Stomach (tissue), 9 donors: ENCODE data around the gene PIK3CB. TPM values are rescaled to one million over a fixed set of nuclear protein-coding genes. Genes with fewer than 3 reads are reported as not detected.

ENCODE experiments used
- DNase-seq, 2 donors: peaks; one replicate each; pipeline versions ENCODE4 v3.0.0 to v3.0.0-alpha.2; 2013 to 2019
- H3K27ac ChIP-seq, 5 donors: fragments of 200-600 bp in 4 of 5; sonication (generic) in 4 of 5; one replicate each; pipeline ENCODE4 v1.5.1; 2013 to 2019; ENCODE audit warnings: mild to moderate bottlenecking in 1 of 5, moderate library complexity in 1 of 5
- H3K27me3 ChIP-seq, 3 donors: fragments of 200-600 bp; sonication (generic); one replicate each; pipeline ENCODE4 v1.5.1; 2017 to 2019; ENCODE audit warnings: mixed run types in 1 of 3
- H3K36me3 ChIP-seq, 4 donors: fragments of 200-600 bp; sonication (generic); 1 replicate in 3 of 4; 2 replicates in 1 of 4; pipeline ENCODE4 v1.5.1; 2016 to 2019
- H3K4me1 ChIP-seq, 4 donors: fragments of 200-600 bp; sonication (generic); one replicate each; pipeline ENCODE4 v1.5.1; 2016 to 2019
- H3K4me3 ChIP-seq, 4 donors: fragments of 200-600 bp; sonication (generic) in 3 of 4; one replicate each; pipeline ENCODE4 v1.5.1; 2016 to 2019; ENCODE audit warnings: mild to moderate bottlenecking in 1 of 4
- H3K9me3 ChIP-seq, 4 donors: fragments of 200-600 bp; sonication (generic); one replicate each; pipeline ENCODE4 v1.5.1; 2016 to 2019
- EP300 ChIP-seq: sonication (generic); formaldehyde crosslinking; IDR thresholded peaks from one replicate; pipeline ENCODE4 v1.6.1; 2017; ENCODE audit warnings: antibody characterized with exemption
- POLR2A ChIP-seq, 4 donors: fragments of 450-650 bp; IDR thresholded peaks; one replicate each; pipeline ENCODE4 v1.6.1; 2016; ENCODE audit warnings: antibody characterized with exemption in 4 of 4, control low read depth in 2 of 4, mild to moderate bottlenecking in 1 of 4, moderate library complexity in 1 of 4
- POLR2AphosphoS5 ChIP-seq, 3 donors: sonication (generic); formaldehyde crosslinking; IDR thresholded peaks; one replicate each; pipeline ENCODE4 v1.6.1; 2016; ENCODE audit warnings: antibody characterized with exemption in 3 of 3
- WGBS, 5 donors: extraction: QIAGEN DNeasy Blood & Tissue Kit in 3 of 5; methylation state at CpG; one replicate each; pipeline versions ENCODE4 v1.1.5 to v1.1.7; 2013 to 2018; 5-methylcytosine and 5-hydroxymethylcytosine counted together
- intact Hi-C: fragments of 100-400 bp; cut with DNase I; formaldehyde crosslinking; loops from one replicate; pipeline ENCODE4 v1.15.1; 2023; ENCODE audit warnings: low total_unique reads
- polyA plus RNA-seq, 3 donors: library from polyadenylated mRNA; stranded (reverse); fragments of 200-250 nt; gene quantifications; one replicate each; pipeline ENCODE4 v1.2.3, GENCODE V29; 2013
- total RNA-seq, 5 donors: library from RNA; depleted of rRNA; stranded (reverse); fragments of >200 nt; gene quantifications; one replicate each; pipeline versions ENCODE4 v1.1.0 to v1.2.3, GENCODE V29; 2014 to 2016
- TF ChIP-seq, protein P1 (sequence below), 7 experiments: fragments of 450-650 bp in 4 of 7; fragments of 200-600 bp in 3 of 7; sonication (generic) in 3 of 7; IDR thresholded peaks; one replicate each; pipeline ENCODE4 v1.5.1; 2016 to 2019; ENCODE audit warnings: antibody characterized with exemption in 7 of 7, control low read depth in 2 of 7, mild to moderate bottlenecking in 1 of 7
- donor health status: healthy with polysubstance abuse.
- donor health status: Bipolar disorder and iron deficiency.
- donor health status: healthy.

PIK3CB gene
- total and polyA plus RNA-seq, 8 donors: 2.9 to 43.7 (median 9.2) TPM

GRCh38 chr3:138875754-138876664, 41.3 kb upstream of the PIK3CB start:
- H3K36me3 ChIP-seq: no peaks in the 10 kb centered on the region
- peaks cover 0 to 8% (median 5%) of the 10 kb centered on the region in 4 donors for H3K9me3 ChIP-seq
- TF ChIP-seq, protein P1, sequence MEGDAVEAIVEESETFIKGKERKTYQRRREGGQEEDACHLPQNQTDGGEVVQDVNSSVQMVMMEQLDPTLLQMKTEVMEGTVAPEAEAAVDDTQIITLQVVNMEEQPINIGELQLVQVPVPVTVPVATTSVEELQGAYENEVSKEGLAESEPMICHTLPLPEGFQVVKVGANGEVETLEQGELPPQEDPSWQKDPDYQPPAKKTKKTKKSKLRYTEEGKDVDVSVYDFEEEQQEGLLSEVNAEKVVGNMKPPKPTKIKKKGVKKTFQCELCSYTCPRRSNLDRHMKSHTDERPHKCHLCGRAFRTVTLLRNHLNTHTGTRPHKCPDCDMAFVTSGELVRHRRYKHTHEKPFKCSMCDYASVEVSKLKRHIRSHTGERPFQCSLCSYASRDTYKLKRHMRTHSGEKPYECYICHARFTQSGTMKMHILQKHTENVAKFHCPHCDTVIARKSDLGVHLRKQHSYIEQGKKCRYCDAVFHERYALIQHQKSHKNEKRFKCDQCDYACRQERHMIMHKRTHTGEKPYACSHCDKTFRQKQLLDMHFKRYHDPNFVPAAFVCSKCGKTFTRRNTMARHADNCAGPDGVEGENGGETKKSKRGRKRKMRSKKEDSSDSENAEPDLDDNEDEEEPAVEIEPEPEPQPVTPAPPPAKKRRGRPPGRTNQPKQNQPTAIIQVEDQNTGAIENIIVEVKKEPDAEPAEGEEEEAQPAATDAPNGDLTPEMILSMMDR (IDR thresholded peaks at IDR 0.05): no peak
- TF ChIP-seq POLR2A (IDR thresholded peaks at IDR 0.05) (no peak), EP300 (no peak), POLR2AphosphoS5 (IDR thresholded peaks at IDR 0.05) (no peak)
- WGBS, 5 donors: 62 to 81% (median 75%) methylated on average over 12 of the region's 12 CpGs
- H3K27ac ChIP-seq: peak overlapping the region in 2 of 5 donors; percentile 27 to 68
- no peak for DNase-seq
- intact Hi-C loops: no loop called here
- H3K4me3 ChIP-seq: no peak overlapping the region
- no peaks in the 10 kb centered on the region for H3K27me3 ChIP-seq
- H3K4me1 ChIP-seq: peaks cover 0 to 4% (median 0%) of the 10 kb centered on the region in 4 donors

DNA sequence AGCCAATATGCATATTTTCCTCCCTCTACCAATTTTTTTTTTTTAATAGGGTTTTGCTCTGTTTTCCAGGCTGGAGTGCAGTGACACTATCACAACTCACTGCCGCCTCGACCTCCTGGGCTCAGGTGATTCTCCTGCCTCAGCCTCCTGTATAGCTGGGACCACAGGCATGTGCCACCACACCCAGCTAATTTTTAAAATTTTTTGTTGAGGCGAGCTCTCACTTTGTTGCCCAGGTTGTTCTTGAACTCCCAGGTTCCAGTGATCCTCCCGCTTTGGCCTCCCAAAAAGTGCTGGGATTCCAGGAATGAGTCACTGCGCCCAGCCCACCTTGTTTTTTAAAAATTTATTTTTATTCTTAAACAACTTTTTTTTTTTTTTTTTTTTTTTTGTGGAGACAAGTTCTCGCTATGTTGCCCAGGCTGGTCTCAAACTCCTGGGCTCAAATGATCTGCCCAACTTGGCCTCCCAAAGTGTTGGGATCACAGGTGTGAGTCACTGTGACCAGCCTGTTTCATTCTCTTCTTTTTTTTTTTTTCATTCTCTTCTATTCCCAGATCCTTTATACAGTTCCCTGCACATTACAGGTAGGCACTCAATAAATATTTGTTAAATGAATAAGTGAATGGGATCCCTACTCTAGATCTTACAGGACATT, 40.5 kb upstream of the PIK3CB start:
- intact Hi-C loops: no loop called here
- H3K4me1 ChIP-seq: no peaks in the 10 kb centered on the region
- H3K9me3 ChIP-seq: peaks cover 0 to 8% (median 5%) of the 10 kb centered on the region in 4 donors
- H3K27me3 ChIP-seq: no peaks in the 10 kb centered on the region
- H3K4me3 ChIP-seq: no peak overlapping the region
- 91 to 97% (median 97%) methylated on average over 5 to 6 of the region's 6 CpGs for WGBS, 5 donors
- H3K36me3 ChIP-seq: no peaks in the 10 kb centered on the region
- DNase-seq: no peak
- TF ChIP-seq POLR2AphosphoS5 (IDR thresholded peaks at IDR 0.05): no peak
- TF ChIP-seq, protein P1 (IDR thresholded peaks at IDR 0.05): no peak
- TF ChIP-seq POLR2A (IDR thresholded peaks at IDR 0.05): no peak
- TF ChIP-seq EP300: no peak
- H3K27ac ChIP-seq: peak overlapping the region in 2 of 5 donors; percentile 27 to 68

DNA sequence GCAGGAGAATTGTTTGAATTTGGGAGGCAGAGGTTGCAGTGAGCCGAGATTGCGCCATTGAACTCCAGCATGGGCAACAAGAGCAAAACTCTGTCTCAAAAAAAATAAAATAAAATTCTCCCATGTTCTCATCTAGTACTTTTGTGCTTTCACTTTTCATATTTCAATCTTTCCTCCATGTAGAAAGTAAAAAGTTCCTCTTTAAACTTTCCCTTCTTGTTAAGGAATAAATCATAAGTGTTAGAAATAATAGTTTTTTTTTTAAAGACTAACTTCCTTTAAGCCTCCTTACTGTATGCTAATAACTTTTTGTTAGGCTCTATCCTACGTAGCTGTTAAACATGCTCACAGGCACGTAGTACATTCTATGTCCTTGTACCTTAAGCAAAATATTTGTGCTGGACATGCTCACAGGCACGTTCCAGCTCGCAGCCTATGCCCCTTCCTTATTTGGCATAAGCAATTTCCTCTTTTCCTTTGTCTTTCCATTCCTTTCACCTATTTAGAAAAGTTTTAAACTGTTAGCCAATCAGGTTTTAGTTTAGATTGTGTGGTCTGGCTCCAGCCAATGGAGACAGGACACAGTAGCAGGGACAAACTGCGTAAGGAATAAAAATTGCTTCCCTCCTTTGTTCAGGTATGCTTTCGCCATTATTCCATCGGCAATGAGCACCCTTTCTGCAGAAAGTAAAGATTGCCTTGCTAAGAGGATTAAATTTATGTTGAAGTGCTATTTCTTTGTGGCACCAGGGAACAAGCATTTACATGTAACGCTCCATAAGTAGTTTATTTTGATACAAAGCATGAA, 38.9 kb upstream of the PIK3CB start:
- peaks cover 0 to 8% (median 5%) of the 10 kb centered on the region in 4 donors for H3K9me3 ChIP-seq
- H3K4me3 ChIP-seq: no peak overlapping the region
- no peaks in the 10 kb centered on the region for H3K27me3 ChIP-seq
- no peaks in the 10 kb centered on the region for H3K36me3 ChIP-seq
- no peak for TF ChIP-seq POLR2A (IDR thresholded peaks at IDR 0.05)
- TF ChIP-seq, protein P1 (IDR thresholded peaks at IDR 0.05): no peak
- no peak for TF ChIP-seq EP300
- H3K4me1 ChIP-seq: no peaks in the 10 kb centered on the region
- no peak for DNase-seq
- WGBS, 5 donors: 73 to 79% (median 78%) methylated on average over 9 to 10 of the region's 10 CpGs
- intact Hi-C loops: no loop called here
- H3K27ac ChIP-seq: no peak overlapping the region

GRCh38 chr3:138872632-138873031, 37.9 kb upstream of the PIK3CB start:
- H3K4me3 ChIP-seq: no peak overlapping the region

More at GRCh38 chr3:138872632-138873031, 37.9 kb upstream of the PIK3CB start:
- Histone ChIP-seq H3K36me3 (no peaks in the 10 kb centered on the region), H3K4me1 (no peaks in the 10 kb centered on the region), H3K27ac (no peak overlapping the region), H3K9me3 (peaks cover 0 to 8% (median 5%) of the 10 kb centered on the region in 4 donors), H3K27me3 (no peaks in the 10 kb centered on the region)
- WGBS, 5 donors: 92 to 97% (median 94%) methylated on average over 4 of the region's 4 CpGs
- intact Hi-C loops: no loop called here
- no peak for DNase-seq
- TF ChIP-seq, protein P1 (IDR thresholded peaks at IDR 0.05): no peak
- no peak for TF ChIP-seq EP300
- TF ChIP-seq POLR2A (IDR thresholded peaks at IDR 0.05): no peak
- TF ChIP-seq POLR2AphosphoS5 (IDR thresholded peaks at IDR 0.05): no peak
